Measurements from ENCODE around the gene MAST4. TPM values are rescaled to one million over a fixed set of nuclear protein-coding genes. Genes with fewer than 3 reads are reported as not detected.
A peak's percentile ranks its signal among the peaks of the same experiment; 100 is the strongest.
"Not testable (repeated sequence)": the region's sequence is repeated elsewhere in the genome, so short reads cannot be mapped to it uniquely, and the experiment has no call there.

MAST4 gene
- total RNA-seq, 1 experiment from 2014 or later = 1.5 TPM

DNA sequence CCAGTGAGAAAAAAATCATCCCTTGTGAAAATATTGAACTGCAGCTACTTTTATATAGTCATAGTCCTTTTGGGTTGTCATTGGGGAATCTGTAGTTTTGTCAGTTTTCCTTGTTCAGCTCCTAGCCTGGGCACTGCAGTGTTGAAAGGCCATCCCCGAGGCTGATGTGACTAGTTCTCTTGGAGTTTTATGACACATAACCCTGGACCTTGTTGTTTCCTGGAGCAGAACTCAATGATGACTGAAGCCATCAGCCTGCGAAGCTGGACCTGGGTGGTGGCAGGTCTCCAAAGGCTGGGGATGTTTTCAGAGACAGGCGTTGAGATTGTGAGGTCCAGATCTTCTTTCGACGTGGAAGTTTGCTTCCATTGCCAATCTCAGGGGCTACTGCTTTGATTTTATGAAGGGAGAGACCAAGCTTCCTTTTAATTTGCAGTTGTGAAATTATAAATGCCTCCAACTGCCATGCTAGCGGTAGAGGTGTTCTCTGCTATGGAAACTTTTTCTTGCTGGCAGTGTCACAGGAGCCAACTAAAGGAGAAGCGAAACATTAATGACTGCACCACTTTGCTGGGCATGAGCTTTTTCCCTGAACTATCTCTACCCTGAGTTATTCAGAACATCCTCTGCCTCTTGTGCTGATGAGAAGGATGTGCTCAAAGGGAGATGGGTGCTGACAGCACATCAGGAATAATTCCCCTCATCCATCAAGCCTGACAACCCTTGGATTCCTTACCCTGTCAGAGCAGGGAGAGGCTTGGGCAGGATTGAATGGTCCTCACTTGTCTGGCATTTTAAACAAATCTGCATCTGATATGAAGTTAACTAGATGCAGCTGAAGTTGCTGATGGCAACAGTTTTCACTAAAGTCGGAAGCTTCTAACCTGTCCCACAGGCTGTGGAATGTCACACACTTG lies 209.6 kb downstream of the MAST4 start:
- no peak for DNase-seq (ENCODE audit: extremely low read depth, low read depth)

DNA sequence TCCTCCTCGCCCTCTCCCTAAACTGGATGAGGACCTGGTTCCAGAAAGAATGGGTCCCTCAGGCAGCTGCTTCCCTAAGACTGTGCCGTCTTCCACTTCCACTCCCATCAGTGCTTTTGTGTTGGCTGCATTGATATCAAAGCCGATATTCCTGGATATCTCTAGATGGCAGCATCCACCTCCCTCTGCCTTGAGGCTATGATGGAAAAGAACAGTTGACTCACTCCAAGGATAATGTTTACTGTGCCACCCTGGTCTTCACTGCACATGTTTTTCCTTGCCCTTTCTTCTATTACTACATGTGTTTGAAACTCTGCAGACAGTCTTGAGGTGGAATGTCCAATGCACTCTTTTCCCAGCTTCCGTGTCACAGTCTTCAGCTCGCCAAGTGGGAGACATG lies 211.6 kb downstream of the MAST4 start:
- peak; percentile 47 for DNase-seq (ENCODE audit: extremely low read depth, low read depth)

DNA sequence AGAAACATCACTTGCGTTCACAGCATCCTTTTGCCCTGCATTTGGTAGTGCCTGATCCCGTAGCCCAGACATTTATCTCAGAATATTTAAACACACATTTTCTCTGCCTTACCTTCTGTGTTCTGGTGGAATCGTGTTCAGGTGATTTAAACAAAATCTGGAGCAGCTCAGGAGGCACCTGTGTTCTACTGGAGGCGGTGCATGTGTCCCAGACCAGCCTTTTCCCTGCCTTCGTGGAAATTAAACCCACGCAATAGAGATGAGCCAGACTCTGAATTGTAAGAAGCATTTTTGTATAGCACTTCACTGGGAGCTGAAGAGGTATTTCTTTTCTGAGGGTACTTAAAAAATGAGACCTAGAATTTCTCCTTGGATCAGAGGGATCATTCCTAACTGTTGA lies 212.5 kb downstream of the MAST4 start:
- DNase-seq (ENCODE audit: extremely low read depth, low read depth) = no peak

DNA sequence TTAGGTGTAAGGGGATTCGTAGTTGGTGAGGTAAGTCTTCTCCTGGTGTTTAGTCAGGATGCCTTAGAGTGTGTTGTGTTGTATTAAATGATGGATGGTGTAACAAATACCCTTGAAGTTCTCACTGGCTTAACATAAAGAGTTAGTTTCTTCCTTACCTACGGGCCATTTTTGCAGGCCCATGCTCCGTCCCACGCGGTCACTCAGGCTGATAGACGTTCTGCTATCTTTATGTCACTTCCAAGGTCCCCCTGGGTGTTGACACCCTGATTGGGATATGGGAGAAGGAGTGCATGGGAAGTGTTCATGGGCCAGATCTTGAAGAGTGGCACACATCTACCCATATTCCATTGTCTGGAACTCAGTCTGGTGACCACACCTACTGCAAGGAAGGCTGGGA lies 214.0 kb downstream of the MAST4 start:
- no peak for DNase-seq (ENCODE audit: extremely low read depth, low read depth)

DNA sequence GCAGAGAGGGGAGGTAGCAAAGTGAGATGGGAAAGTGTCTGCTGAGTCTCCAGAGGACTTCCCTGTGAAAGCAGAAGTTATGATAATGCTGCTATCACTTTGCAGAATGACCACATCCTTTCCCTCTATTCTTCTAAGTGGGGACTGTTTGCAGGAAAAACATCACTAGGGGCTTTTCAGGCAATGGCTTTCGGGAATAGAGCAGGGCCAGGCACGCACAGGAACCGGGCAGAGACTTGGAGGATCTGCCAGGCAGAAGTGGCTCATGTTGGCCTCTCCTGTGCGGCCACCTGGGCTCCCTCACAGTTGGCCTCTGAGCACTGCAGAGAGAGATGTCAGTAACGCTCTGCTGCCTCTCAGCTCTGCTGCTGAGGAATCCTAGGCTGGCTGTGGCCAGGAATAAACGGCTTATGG lies 214.7 kb downstream of the MAST4 start:
- no peak for DNase-seq (ENCODE audit: extremely low read depth, low read depth)

DNA sequence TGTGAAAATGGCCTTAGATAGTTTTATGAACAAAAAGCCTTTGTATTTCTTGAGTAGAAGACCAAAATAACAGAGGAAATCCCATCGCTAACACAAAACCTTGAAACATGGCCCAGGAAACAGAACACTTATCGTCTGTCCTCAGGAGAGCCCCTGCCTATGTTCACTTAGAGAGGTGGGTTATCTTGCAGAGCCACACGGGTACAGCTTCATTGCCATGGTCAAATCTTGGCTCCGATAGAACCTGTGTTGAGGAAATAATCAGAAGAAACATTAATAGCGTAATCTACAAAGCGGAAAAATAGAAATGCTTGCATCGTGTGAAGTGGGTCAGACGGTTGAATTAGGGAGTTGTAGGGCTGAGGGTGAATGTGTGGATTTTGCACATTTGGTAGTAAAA lies 216.1 kb downstream of the MAST4 start:
- DNase-seq (ENCODE audit: extremely low read depth, low read depth) = no peak

DNA sequence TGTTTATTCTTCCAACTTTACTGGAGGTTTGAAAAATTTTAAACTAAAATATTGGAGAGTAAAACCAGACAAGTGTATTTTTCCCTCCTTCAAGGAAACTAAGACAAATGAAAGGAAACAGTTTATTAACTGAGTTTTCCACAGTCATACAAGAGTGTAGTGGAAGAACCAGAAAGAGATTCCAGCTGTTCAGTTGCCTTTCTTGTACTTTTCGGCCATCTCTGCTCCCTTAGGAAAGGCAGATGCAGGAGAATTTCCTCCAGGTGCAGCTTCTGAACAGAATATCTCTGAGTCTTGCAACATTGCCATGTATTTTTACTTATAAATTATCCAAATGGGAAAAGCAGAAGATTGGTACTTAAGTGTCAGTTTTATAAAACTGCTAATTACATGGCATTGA lies 217.1 kb downstream of the MAST4 start:
- DNase-seq (ENCODE audit: extremely low read depth, low read depth) = no peak

DNA sequence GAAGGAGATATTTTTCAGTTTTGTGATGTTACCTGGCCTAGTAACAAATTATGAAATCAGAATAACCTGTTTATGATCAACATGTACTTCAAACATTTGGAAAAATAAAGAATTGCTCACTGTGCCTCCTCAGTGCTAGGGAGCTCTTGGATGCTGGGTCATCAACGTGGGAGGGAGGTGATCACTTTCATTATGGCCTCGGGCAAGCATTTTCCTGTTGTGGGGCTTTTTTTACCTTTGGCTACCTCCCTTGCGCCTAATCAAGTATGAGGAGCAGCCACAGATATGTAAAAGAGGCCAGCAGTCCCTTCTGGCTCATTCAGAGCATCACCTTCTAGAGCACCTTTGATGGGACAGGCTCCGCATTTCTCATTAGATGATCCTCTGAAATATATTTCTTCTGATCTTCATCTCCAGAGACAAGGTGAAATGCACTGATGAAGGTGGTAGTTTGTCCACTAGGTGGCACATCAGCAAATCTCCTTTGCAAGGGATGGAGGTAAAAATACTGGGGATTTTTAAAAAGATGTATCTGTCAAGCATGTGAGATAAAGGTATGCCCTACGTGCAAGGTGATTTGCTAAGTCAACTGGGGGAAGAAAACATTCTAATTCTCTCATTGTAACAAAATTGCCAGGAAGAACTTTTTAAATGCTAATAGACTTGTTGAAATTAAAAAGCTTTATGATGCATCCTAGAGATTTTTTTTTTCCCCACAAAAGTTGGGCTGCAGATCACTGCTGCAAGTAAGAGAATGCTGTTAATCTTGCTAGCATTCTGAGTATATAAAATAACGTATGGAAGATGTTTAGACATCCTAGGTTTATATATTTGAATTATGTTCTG lies 218.2 kb downstream of the MAST4 start:
- DNase-seq (ENCODE audit: extremely low read depth, low read depth) = peak; percentile 37

DNA sequence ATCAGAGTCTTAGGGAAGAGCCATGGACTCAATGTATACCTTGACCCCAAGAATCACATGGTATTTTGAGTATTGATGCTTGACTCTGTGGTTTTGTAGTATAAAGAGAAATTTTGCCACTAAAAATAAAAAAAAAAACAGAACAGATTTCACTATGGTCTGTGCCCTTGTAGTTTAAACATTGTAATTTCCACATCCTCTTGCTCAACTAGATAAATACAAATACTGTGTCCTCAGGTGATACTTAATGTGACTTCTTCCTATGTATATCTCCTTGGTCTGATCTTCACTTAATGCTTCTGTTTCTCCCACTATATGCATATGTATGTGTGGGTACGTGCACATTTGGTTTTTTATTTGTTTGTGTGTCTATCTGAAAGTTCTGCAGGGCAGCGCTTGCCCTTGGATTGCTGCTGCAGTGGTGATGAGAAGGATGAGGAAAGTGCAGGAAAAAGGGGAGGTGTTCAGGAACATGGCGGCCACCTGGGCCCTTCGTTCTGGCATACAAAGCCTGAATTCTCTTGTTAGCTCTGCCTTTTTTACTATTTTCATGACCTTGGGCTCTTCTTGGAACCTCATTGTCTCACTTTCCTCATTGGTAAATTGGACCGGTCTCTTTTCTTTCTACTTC lies 222.2 kb downstream of the MAST4 start:
- DNase-seq (ENCODE audit: extremely low read depth, low read depth) = no peak

DNA sequence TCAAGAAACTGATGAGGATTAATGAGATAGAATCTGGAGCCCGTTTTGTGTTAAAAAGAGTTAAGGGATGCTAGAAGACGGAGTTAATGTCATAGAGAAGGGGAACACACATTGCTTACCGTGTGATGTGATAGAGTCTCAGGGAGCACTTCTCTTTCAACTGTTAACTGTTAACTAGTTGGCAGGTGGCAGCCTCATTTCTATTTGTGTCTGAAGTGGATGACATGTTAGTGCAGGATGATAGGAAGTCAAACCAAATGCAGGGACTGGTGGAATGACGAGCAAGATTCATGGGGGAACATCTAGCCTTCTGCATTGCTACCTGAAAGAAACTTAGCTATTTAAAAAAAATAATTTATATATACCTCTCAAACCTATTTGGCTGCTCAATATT lies 222.7 kb downstream of the MAST4 start:
- no peak for DNase-seq (ENCODE audit: extremely low read depth, low read depth)

DNA sequence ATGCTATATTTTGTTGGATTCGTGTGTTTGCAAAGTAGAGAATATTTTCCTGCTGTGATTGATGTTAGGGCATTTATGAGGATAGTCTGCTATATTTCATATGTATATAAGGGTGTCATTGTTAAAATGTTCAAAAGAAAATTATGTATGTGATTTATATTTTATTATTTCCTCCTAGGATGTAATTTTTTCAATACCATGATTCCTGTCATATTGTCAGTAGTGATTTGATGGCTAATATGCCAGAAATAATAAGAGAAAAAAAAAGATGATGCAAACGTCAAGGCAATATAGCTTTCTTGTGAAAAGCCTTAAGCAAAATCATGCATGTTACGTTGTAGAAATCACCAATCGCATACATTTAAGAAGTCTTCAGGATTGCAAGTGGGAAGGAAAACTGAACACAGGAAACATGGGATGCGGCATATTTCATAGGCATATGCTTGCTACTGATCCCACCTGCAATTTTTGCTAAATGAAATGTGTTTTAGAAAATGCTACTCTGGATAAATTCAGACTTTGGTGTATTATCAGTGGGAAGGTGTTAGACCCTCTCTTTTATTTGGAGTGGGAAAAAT lies 224.5 kb downstream of the MAST4 start:
- no peak for DNase-seq (ENCODE audit: extremely low read depth, low read depth)

DNA sequence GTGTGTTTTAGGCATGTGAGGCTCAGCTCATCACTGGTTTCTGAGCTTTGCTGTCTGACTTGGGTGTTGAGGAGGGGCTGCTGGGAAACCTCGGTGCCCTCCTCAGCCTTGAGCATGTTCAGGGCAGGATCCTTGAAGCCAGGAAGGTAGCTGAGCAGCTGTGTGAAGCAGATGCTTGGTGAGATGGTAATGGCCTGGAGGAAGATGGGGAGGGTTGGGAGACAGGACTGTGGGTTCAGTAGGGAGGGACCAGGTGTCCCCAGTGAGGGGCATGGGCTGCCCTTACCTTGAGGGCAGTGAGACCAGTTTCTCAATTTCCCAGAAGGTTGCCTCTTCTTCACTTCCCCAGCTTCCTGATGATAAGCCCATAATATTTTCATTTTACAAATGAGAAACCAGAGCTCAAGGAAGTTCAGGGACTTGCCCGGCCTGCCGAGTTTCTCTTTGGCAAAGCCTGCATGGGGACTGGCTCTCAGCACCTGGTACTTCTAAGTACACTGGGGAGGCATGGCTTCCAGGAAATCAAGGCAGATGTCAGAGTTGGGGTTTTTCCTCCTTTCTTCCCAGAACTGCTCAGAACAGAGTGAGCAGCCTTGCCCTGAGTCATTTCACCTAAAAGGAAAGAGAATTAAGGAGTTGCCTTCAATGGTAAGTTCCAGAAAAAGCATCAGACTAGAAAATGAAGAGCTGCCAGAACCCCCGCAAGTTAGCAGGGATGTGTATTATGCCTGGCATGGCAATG lies 225.7 kb downstream of the MAST4 start:
- no peak for DNase-seq (ENCODE audit: extremely low read depth, low read depth)

DNA sequence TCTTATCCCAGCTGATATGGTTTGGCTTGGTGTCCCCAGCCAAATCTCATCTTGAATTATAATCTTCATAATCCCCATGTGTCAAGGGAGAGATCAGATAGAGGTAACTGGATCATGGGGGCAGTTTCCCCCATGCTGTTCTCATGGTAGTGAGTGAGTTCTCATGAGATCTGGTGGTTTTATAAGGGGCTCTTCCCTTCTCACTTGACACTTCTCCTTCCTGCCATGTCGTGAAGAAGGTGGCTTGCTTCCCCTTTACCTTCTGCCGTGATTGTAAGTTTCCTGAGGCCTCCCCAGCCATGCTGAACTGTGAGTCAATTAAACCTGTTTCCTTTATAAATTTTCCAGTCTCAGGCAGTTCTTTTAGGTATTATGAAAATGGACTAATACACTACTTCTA lies 226.7 kb downstream of the MAST4 start:
- DNase-seq (ENCODE audit: extremely low read depth, low read depth) = not testable (repeated sequence)

DNA sequence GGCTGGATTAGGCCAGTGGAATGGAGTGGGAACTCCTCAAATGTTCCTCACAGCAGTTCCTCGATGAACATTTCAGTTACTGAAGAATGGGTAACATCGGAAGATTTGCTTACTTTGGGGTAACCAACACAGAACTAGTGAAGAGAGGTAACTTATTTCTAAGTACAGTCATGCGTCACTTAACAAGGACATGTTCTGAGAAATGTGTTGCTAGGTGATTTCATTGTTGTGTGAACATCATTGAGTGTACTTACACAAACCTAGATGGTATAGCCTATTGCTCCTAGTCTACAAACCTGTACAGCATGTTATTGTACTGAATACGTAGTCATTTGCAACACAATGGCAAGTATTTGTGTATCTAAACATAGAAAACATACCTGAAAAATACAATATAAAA lies 228.3 kb downstream of the MAST4 start:
- no peak for DNase-seq (ENCODE audit: extremely low read depth, low read depth)

DNA sequence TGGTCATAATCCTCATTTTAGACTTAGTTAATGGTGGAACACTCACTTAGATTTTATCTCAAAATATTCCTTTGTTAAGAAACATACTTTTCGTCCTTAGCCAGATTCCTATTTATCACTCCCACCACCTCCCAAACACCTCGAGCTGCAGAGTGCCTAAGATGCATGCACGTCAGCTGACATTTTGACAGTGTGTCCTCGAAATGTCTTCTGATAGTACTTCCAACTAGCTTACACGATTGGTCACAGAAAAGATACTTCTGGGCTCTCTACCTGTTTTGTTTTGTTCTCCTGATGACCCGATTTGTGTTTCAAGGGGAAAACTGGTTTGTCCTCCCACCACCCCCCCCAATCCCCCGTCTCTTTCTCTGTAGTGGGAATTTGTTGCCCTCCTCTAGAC lies 230.1 kb downstream of the MAST4 start:
- DNase-seq (ENCODE audit: extremely low read depth, low read depth) = no peak

DNA sequence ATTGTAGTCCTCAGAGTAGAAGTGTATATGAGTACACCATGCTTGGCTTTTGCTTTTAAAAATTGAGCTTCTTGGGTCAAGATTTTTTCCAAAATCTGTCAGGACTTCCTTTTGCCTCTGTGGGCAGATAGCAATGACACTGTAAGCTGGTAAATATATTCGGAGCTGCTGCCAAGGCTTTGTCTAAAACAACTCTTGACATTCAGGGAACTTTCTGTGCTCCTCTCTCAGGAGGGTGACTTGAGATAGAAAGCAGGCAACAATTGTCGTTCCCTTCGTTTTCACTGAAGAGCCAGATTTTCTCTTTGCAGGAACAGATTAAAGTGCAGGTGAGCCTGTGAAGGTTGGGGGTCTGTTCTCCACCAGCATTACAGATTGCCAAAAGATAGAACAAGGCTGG lies 230.5 kb downstream of the MAST4 start:
- DNase-seq (ENCODE audit: extremely low read depth, low read depth) = no peak

DNA sequence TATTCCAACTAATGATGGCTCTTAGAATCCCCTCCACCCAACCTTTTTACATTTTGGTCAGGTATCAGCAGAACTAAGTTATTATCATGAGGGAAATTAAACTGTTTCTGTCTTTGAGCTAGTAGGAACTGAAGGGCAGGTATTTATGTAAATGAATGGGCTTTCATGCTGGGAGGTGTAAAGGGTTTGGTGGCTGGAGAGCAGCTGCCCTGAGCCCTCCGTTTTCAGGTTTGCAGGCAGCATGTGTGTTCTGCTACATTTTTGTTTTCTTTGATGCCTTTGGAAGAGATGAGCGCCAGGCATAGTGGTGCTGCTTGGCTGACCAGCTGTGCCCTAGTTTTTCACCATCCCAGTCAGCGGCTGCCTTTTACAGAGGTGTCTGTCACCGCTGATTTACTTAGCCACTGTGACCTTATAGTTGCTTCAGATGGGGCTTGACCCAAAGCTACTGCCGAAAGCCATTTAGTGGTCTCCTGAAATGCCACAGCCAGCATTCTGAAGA lies 231.9 kb downstream of the MAST4 start:
- no peak for DNase-seq (ENCODE audit: extremely low read depth, low read depth)

DNA sequence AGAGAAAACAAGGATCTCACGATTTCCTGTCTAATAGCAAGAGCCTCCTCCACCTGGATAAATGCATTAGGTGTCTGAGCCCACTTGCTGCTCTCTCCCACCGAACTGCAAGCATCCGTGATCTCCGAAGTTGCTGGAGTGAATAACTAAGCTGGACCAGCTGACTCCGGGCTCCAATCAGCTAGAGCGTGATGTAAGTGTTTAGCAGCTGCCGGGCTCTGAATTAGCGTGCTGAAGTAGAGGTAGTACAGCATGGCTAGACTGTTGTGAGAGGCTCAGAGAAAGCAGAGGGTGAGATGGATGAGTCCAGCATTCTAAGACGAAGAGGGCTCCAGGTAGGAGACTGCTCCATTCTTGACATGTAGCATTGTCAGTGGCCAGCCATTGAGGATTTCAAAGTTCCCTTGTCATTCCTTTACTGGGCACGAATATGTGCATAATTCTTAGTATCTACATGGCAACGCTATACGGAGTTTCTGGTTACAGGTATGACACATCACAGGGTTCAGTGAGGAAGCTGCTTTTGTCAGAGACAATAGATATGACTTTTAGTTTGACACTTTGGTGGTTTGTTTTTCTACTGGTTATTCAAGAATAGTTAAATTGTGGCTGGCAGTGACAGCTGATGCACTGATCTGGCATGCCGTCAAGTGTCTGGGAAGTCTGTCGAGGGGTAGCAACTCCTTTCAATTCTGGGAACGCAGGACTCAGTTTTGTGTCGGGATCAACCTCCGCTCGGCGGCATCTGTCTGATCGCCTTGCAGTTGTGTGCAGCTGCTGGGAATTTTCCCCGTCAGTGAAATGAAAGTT lies 232.6 kb downstream of the MAST4 start:
- DNase-seq (ENCODE audit: extremely low read depth, low read depth) = no peak

DNA sequence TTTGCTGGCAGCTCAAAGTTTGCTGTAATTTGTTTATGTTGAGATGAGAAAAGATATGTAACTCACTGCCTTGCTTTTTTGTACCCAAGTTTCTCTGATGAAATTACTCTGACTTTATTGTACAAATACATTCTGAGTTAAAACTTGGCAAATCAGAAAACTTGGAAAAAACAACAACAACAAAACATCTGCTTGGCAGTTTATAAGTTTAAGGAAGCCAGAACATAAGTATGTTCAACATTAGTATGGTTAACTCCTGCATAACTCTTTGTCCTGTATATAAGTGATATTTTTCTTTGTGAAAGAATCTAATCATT lies 233.1 kb downstream of the MAST4 start:
- DNase-seq (ENCODE audit: extremely low read depth, low read depth) = no peak
